Right lobe of liver (tissue), 6 donors: ENCODE results near the gene WDR48. TPM values are rescaled to one million over a fixed set of nuclear protein-coding genes. Genes with fewer than 3 reads are reported as not detected.

ENCODE experiments used
- ATAC-seq, 4 donors: fragments of 200-7000 bp; cut with Tn5 transposase; one replicate each; pipeline ENCODE4 v1.9.1; 2020; ENCODE audit warnings: mild to moderate bottlenecking in 4 of 4, moderate library complexity in 4 of 4
- DNase-seq, 3 donors: peaks; one replicate each; pipeline ENCODE4 v3.0.0-alpha.2; 2020
- H3K27ac ChIP-seq, 3 donors: fragments of 200-600 bp; one replicate each; pipeline ENCODE4 v1.8.0; 2022
- H3K27me3 ChIP-seq, 2 donors: fragments of 200-600 bp; one replicate each; pipeline ENCODE4 v1.8.0; 2022
- H3K36me3 ChIP-seq, 4 donors: fragments of 200-600 bp; sonication (generic) in 1 of 4; one replicate each; pipeline versions ENCODE4 v1.5.1 to v1.8.0; 2017 to 2022; ENCODE audit warnings: control low read depth in 1 of 4
- H3K4me1 ChIP-seq, 4 donors: fragments of 200-600 bp; sonication (generic) in 1 of 4; one replicate each; pipeline versions ENCODE4 v1.5.1 to v1.8.0; 2017 to 2022; ENCODE audit warnings: control low read depth in 1 of 4
- H3K4me3 ChIP-seq, 3 donors: fragments of 200-600 bp; one replicate each; pipeline ENCODE4 v1.8.0; 2022
- H3K9me3 ChIP-seq, 4 donors: fragments of 200-600 bp; sonication (generic) in 1 of 4; one replicate each; pipeline versions ENCODE4 v1.5.1 to v1.8.0; 2017 to 2022; ENCODE audit warnings: control low read depth in 1 of 4
- CTCF ChIP-seq, 4 donors: fragments of 200-600 bp in 3 of 4; fragments of 450-650 bp in 1 of 4; IDR thresholded peaks; one replicate each; pipeline versions ENCODE4 v1.5.1 to v1.8.0; 2016 to 2022; ENCODE audit warnings: antibody characterized with exemption in 4 of 4, mild to moderate bottlenecking in 2 of 4
- POLR2A ChIP-seq: fragments of 450-650 bp; IDR thresholded peaks from one replicate; pipeline ENCODE4 v1.6.1; 2017; ENCODE audit warnings: antibody characterized with exemption, mild to moderate bottlenecking
- WGBS: methylation state at CpG from one replicate; pipeline ENCODE4 v1.1.6; 2018; ENCODE audit warnings: low coverage, low lambda C conversion rate; ENCODE audit not compliant: insufficient coverage; ENCODE audit errors: missing lambda C conversion rate; 5-methylcytosine and 5-hydroxymethylcytosine counted together
- intact Hi-C, 2 donors: fragments of 100-400 bp; cut with DNase I; formaldehyde crosslinking; loops; one replicate each; pipeline versions ENCODE4 v1.11.2 to v1.14.1; 2022
- total RNA-seq, 6 experiments: library from RNA; depleted of rRNA in 2 of 6; stranded (reverse); fragments of >200 nt in 2 of 6; fragmentation: NEBNext Ultra II Directional in 3 of 6; extraction: Animal tissue kit (Norgen Biotek cat#: 25700) in 3 of 6; gene quantifications; one replicate each; pipeline versions ENCODE4 v1.1.0 to v1.2.4, GENCODE V29; 2016 to 2023
- donor health status: DM: no; HTN: yes; CAD: no.
- donor health status: DM: no; HTN: no; CAD: no.
- donor health status: DM: no; HTN: no; CAD: no.
- donor health status: DM: no; HTN: yes; CAD: no.
- donor health status: DM: no; HTN: yes; CAD: no.

WDR48 gene
- total RNA-seq, 6 experiments from 2014 or later: 11.3 to 21.9 (median 18.3) TPM

- Histone ChIP-seq H3K27me3 (no peaks in the 10 kb centered on the region), H3K36me3 (no peaks in the 10 kb centered on the region), H3K4me1 (no peaks in the 10 kb centered on the region), H3K4me3 (no peak overlapping the region), H3K9me3 (no peaks in the 10 kb centered on the region), H3K27ac (no peak overlapping the region)
- no peak for TF ChIP-seq POLR2A
- TF ChIP-seq CTCF (IDR thresholded peaks at IDR 0.05): no peak
- DNase-seq (no peak), ATAC-seq (no peak)
- 58% methylated on average over 4 of the region's 4 CpGs for WGBS
- intact Hi-C loops: no loop called here
Measured at GRCh38 chr3:39013921-39014509, 37.8 kb upstream of the WDR48 start.

- ATAC-seq (no peak), DNase-seq (no peak)
- no peaks in the 10 kb centered on the region for H3K27me3 ChIP-seq
- WGBS: 89% methylated on average over 3 of the region's 3 CpGs
- H3K36me3 ChIP-seq: no peaks in the 10 kb centered on the region
- TF ChIP-seq POLR2A (no peak), CTCF (IDR thresholded peaks at IDR 0.05) (no peak)
- H3K9me3 ChIP-seq: no peaks in the 10 kb centered on the region
- no peak overlapping the region for H3K4me3 ChIP-seq
- intact Hi-C loops: no loop called here
- no peak overlapping the region for H3K27ac ChIP-seq
- H3K4me1 ChIP-seq: no peaks in the 10 kb centered on the region
Measured at GRCh38 chr3:39015418-39015817, 36.4 kb upstream of the WDR48 start.

GRCh38 chr3:39019299-39019698, 32.5 kb upstream of the WDR48 start:
- H3K27me3 ChIP-seq: no peaks in the 10 kb centered on the region
- ATAC-seq (no peak), DNase-seq (no peak)
- 83% methylated on average over 2 of the region's 2 CpGs for WGBS
- H3K9me3 ChIP-seq: no peaks in the 10 kb centered on the region
- no peak overlapping the region for H3K4me3 ChIP-seq
- no peaks in the 10 kb centered on the region for H3K36me3 ChIP-seq
- no peaks in the 10 kb centered on the region for H3K4me1 ChIP-seq
- H3K27ac ChIP-seq: no peak overlapping the region
- intact Hi-C loops: no loop called here
- TF ChIP-seq POLR2A (no peak), CTCF (IDR thresholded peaks at IDR 0.05) (no peak)

GRCh38 chr3:39021029-39021428, 30.8 kb upstream of the WDR48 start:
- Histone ChIP-seq H3K4me3 (no peak overlapping the region), H3K4me1 (no peaks in the 10 kb centered on the region), H3K27ac (no peak overlapping the region), H3K9me3 (no peaks in the 10 kb centered on the region), H3K27me3 (no peaks in the 10 kb centered on the region), H3K36me3 (no peaks in the 10 kb centered on the region)
- intact Hi-C loops: no loop called here
- no peak for ATAC-seq
- DNase-seq: no peak
- TF ChIP-seq CTCF (IDR thresholded peaks at IDR 0.05): no peak
- TF ChIP-seq POLR2A: no peak
- WGBS: 100% methylated on average over 1 of the region's 1 CpG
